OCI-LY1 (cell line): Measurements from ENCODE around the gene PAX4.

ENCODE experiments used
- H2AFZ ChIP-seq: fragments of 200-600 bp; sonication (generic), shearing (Covaris generic); 2 replicates; pipeline ENCODE4 v1.6.0; 2014; ENCODE audit warnings: antibody characterized with exemption, mild to moderate bottlenecking, low read length
- H3F3A ChIP-seq: fragments of 200-600 bp; sonication (generic), shearing (Covaris generic); 2 replicates; pipeline ENCODE4 v1.6.0; 2014; ENCODE audit warnings: mild to moderate bottlenecking, antibody characterized with exemption, low read length, moderate library complexity; ENCODE audit not compliant: insufficient read depth
- H3K27ac ChIP-seq: fragments of 200-600 bp; sonication (generic); 2 replicates; pipeline ENCODE4 v1.5.1; 2014; ENCODE audit warnings: low read length, mixed run types, mild to moderate bottlenecking, low read depth; ENCODE audit not compliant: poor library complexity, severe bottlenecking
- H3K27me3 ChIP-seq: fragments of 200-600 bp; sonication (generic); 2 replicates; pipeline ENCODE4 v1.6.0; 2014; ENCODE audit warnings: antibody characterized with exemption, mild to moderate bottlenecking, low read length, moderate library complexity; ENCODE audit not compliant: insufficient read depth
- H3K36me3 ChIP-seq: fragments of 200-600 bp; sonication (generic); 2 replicates; pipeline ENCODE4 v1.6.1; 2014; ENCODE audit warnings: mild to moderate bottlenecking, antibody characterized with exemption, low read length, moderate library complexity, mixed read lengths; ENCODE audit not compliant: insufficient read depth
- H3K4me1 ChIP-seq: fragments of 200-600 bp; sonication (generic); 2 replicates; pipeline ENCODE4 v1.5.1; 2014; ENCODE audit warnings: mild to moderate bottlenecking, low read length, moderate library complexity; ENCODE audit not compliant: insufficient read depth, severe bottlenecking
- H3K4me2 ChIP-seq: fragments of 200-600 bp; sonication (generic), shearing (Covaris generic); 2 replicates; pipeline ENCODE4 v1.6.1; 2014; ENCODE audit warnings: low read length
- H3K4me3 ChIP-seq: fragments of 200-600 bp; sonication (generic); 2 replicates; pipeline ENCODE4 v1.5.1; 2014; ENCODE audit warnings: low read length, low read depth, mild to moderate bottlenecking, mixed read lengths; ENCODE audit not compliant: poor library complexity, severe bottlenecking
- H3K79me2 ChIP-seq: fragments of 200-600 bp; shearing (Covaris generic); 2 replicates; pipeline ENCODE4 v1.6.1; 2016; ENCODE audit warnings: mixed run types, low read length, mixed read lengths; ENCODE audit not compliant: insufficient read depth
- H3K9ac ChIP-seq: fragments of 200-600 bp; sonication (generic), shearing (Covaris generic); 2 replicates; pipeline ENCODE4 v1.6.1; 2014; ENCODE audit warnings: mild to moderate bottlenecking, low read length, mixed read lengths
- H3K9me2 ChIP-seq: fragments of 200-600 bp; sonication (generic), shearing (Covaris generic); 2 replicates; pipeline ENCODE4 v1.6.1; 2014; ENCODE audit warnings: low read depth, mild to moderate bottlenecking, low read length, mixed read lengths
- H3K9me3 ChIP-seq: fragments of 200-600 bp; shearing (Covaris generic); 2 replicates; pipeline ENCODE4 v1.6.1; 2014; ENCODE audit warnings: low read length, mixed read lengths
- H4K20me1 ChIP-seq: fragments of 200-600 bp; sonication (generic), shearing (Covaris generic); 2 replicates; pipeline ENCODE4 v1.6.0; 2016; ENCODE audit warnings: mild to moderate bottlenecking, low read length; ENCODE audit not compliant: insufficient read depth
- EZH2 ChIP-seq: fragments of 200-600 bp; sonication (generic), shearing (Covaris generic); IDR thresholded peaks from 2 replicates; pipeline ENCODE4 v1.8.0; 2017; ENCODE audit warnings: borderline replicate concordance, mixed run types, mild to moderate bottlenecking, antibody characterized with exemption, low read length, moderate library complexity, mixed read lengths
- TF ChIP-seq, protein P1 (sequence below): fragments of 200-600 bp; sonication (generic), shearing (Covaris generic); IDR thresholded peaks from 2 replicates; pipeline ENCODE4 v1.5.1; 2017; ENCODE audit warnings: mild to moderate bottlenecking, antibody characterized with exemption, low read length, moderate library complexity, mixed read lengths

The PAX4 gene

DNA sequence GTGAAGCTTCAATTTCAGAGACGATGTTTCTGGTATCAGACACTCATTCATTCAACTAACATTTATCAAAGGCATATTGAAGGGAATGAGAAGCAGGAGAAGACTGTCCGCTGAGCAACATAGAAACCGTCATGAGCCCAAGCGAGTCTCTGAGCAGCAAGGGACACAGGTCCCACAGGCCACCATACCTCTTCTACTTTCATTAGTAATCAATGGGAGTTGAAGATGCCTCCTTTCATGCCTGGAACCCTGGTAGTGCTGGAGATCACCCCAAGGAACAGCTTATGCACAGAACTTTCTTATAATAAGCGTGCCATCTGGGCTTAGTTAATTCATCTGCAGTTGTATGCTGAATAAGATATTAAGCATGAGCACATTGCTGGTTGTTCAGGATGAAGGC, 1.2 kb downstream of the PAX4 start:
- Histone ChIP-seq H3K4me1 (no peaks in the 10 kb centered on the region), H3K9me3 (no peaks in the 10 kb centered on the region), H3K4me2 (no peak overlapping the region), H3F3A (no peaks in the 10 kb centered on the region), H4K20me1 (no peaks in the 10 kb centered on the region), H3K27me3 (no peaks in the 10 kb centered on the region), H3K36me3 (no peaks in the 10 kb centered on the region), H3K9ac (no peak overlapping the region), H2AFZ (no peak overlapping the region), H3K79me2 (no peaks in the 10 kb centered on the region), H3K27ac (no peak overlapping the region), H3K4me3 (no peak overlapping the region), H3K9me2 (no peaks in the 10 kb centered on the region)
- no peak for TF ChIP-seq EZH2
- TF ChIP-seq, protein P1, sequence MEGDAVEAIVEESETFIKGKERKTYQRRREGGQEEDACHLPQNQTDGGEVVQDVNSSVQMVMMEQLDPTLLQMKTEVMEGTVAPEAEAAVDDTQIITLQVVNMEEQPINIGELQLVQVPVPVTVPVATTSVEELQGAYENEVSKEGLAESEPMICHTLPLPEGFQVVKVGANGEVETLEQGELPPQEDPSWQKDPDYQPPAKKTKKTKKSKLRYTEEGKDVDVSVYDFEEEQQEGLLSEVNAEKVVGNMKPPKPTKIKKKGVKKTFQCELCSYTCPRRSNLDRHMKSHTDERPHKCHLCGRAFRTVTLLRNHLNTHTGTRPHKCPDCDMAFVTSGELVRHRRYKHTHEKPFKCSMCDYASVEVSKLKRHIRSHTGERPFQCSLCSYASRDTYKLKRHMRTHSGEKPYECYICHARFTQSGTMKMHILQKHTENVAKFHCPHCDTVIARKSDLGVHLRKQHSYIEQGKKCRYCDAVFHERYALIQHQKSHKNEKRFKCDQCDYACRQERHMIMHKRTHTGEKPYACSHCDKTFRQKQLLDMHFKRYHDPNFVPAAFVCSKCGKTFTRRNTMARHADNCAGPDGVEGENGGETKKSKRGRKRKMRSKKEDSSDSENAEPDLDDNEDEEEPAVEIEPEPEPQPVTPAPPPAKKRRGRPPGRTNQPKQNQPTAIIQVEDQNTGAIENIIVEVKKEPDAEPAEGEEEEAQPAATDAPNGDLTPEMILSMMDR, result no peak

DNA sequence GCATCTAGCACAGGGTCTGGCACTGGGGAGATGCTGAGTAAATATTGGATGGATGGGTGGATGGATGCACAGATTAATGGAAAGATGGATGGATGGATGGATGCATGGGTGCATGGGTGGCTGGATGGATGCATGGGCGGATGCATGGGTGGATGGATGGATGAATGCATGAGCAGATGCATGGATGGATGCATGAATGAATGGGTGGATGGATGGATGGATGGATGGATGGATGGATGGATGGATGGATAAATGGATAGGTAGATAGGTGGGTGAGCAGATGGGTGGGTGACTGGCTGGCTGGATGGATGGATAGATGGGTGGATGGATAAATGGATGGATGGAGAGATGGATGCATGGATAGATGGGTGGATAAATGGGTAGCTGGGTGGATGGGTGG, 5.7 kb downstream of the PAX4 start:
- no peaks in the 10 kb centered on the region for H3K9me2 ChIP-seq
- no peak for TF ChIP-seq EZH2
- TF ChIP-seq, protein P1, result no peak
- H3K36me3 ChIP-seq, result no peaks in the 10 kb centered on the region
- no peaks in the 10 kb centered on the region for H3F3A ChIP-seq
- no peak overlapping the region for H3K4me3 ChIP-seq
- no peaks in the 10 kb centered on the region for H4K20me1 ChIP-seq
- H3K9me3 ChIP-seq, result peaks cover 13% of the 10 kb centered on the region
- no peak overlapping the region for H3K4me2 ChIP-seq
- H3K4me1 ChIP-seq, result no peaks in the 10 kb centered on the region
- peaks cover 6% of the 10 kb centered on the region; the same call in 1 of the 2 replicates for H3K27me3 ChIP-seq
- no peak overlapping the region for H3K27ac ChIP-seq
- H3K79me2 ChIP-seq, result no peaks in the 10 kb centered on the region
- H2AFZ ChIP-seq, result no peak overlapping the region
- no peak overlapping the region for H3K9ac ChIP-seq

DNA sequence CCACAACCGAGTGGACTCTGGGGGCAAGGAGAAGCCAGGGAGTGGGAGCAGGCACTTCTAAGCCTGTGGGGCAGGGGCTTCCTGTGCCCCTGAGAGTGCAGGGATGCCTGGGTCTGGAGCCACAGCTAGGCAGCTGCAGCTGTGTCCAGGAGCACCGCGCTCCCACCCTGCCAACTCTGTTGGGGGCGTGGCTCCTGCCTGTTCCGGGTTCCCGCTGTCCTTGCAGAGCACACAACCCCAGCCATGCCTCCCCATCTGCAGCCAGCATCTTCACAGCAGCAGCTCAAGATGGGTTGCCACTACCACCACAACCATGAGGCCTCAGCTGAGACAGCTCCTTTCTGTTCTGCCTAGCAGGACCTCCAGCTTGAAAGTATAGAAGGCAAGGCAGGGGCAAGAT, 8.6 kb downstream of the PAX4 start:
- Histone ChIP-seq H3K4me1 (no peaks in the 10 kb centered on the region), H3K4me2 (no peak overlapping the region), H3K4me3 (no peak overlapping the region)

More for the DNA sequence above, 8.6 kb downstream of the PAX4 start:
- TF ChIP-seq EZH2, result no peak
- TF ChIP-seq, protein P1, result no peak
- Histone ChIP-seq H3K9ac (no peak overlapping the region), H3K27ac (no peak overlapping the region), H3K9me2 (no peaks in the 10 kb centered on the region), H3K36me3 (no peaks in the 10 kb centered on the region), H3K79me2 (no peaks in the 10 kb centered on the region), H2AFZ (no peak overlapping the region), H3K9me3 (peaks cover 13% of the 10 kb centered on the region), H3K27me3 (peaks cover 7% of the 10 kb centered on the region; the same call in 1 of the 2 replicates), H4K20me1 (no peaks in the 10 kb centered on the region), H3F3A (no peaks in the 10 kb centered on the region)
